H9 (cell line): ENCODE data around the gene RNU7-1. TPM values are rescaled to one million over a fixed set of nuclear protein-coding genes. Genes with fewer than 3 reads are reported as not detected.
A peak's percentile ranks its signal among the peaks of the same experiment; 100 is the strongest.

Experiments used
- DNase-seq: peaks from one replicate; pipeline ENCODE4 v3.0.0-alpha.2; 2017
- H2AFZ ChIP-seq: one replicate; pipeline ENCODE4 v1.6.1; 2013; ENCODE audit warnings: mild to moderate bottlenecking, low read length, control low read depth, moderate library complexity
- H2AK5ac ChIP-seq: 2 replicates; pipeline ENCODE4 v1.6.1; 2013; ENCODE audit warnings: low read length, control low read depth, mixed read lengths; ENCODE audit not compliant: insufficient read length
- H2BK120ac ChIP-seq: one replicate; pipeline ENCODE4 v1.6.1; 2013; ENCODE audit warnings: low read depth, mild to moderate bottlenecking, low read length, control low read depth, inconsistent platforms; ENCODE audit not compliant: poor library complexity, severe bottlenecking
- H2BK12ac ChIP-seq: 2 replicates; pipeline ENCODE4 v1.6.1; 2013; ENCODE audit warnings: low read length, control low read depth, mixed read lengths, low read depth; ENCODE audit not compliant: insufficient read length
- H2BK15ac ChIP-seq: 2 replicates; pipeline ENCODE4 v1.6.1; 2013; ENCODE audit warnings: low read depth, low read length, control low read depth
- H2BK20ac ChIP-seq: one replicate; pipeline ENCODE4 v1.6.1; 2013; ENCODE audit warnings: low read depth, mild to moderate bottlenecking, low read length, control low read depth, inconsistent platforms; ENCODE audit not compliant: poor library complexity, severe bottlenecking
- H2BK5ac ChIP-seq: 2 replicates; pipeline ENCODE4 v1.6.1; 2013; ENCODE audit warnings: low read length, control low read depth, mixed read lengths; ENCODE audit not compliant: insufficient read length
- H3K14ac ChIP-seq: 2 replicates; pipeline ENCODE4 v1.6.1; 2013; ENCODE audit warnings: low read length, control low read depth; ENCODE audit not compliant: insufficient read depth
- H3K18ac ChIP-seq: 2 replicates; pipeline ENCODE4 v1.6.1; 2013; ENCODE audit warnings: low read depth, mild to moderate bottlenecking, mixed read lengths, low read length, control low read depth; ENCODE audit not compliant: insufficient read length
- H3K23ac ChIP-seq: 2 replicates; pipeline ENCODE4 v1.6.1; 2013; ENCODE audit warnings: low read length, control low read depth, mixed read lengths, low read depth; ENCODE audit not compliant: insufficient read length
- H3K23me2 ChIP-seq: 2 replicates; pipeline ENCODE4 v1.6.1; 2013; ENCODE audit warnings: low read depth, mild to moderate bottlenecking, mixed read lengths, low read length, control low read depth; ENCODE audit not compliant: insufficient read length, poor library complexity, severe bottlenecking
- H3K27ac ChIP-seq: 2 replicates; pipeline ENCODE4 v1.5.1; 2013; ENCODE audit warnings: low read length, control low read depth, mixed read lengths, low read depth; ENCODE audit not compliant: insufficient read length
- H3K27me3 ChIP-seq: 2 replicates; pipeline ENCODE4 v1.6.1; 2013; ENCODE audit warnings: low read length, control low read depth, inconsistent platforms; ENCODE audit not compliant: insufficient read depth
- H3K4ac ChIP-seq: 2 replicates; pipeline ENCODE4 v1.6.1; 2013; ENCODE audit warnings: low read depth, mild to moderate bottlenecking, control low read depth, inconsistent platforms, low read length, moderate library complexity
- H3K4me1 ChIP-seq: 2 replicates; pipeline ENCODE4 v1.6.1; 2013; ENCODE audit warnings: low read length, control low read depth, inconsistent platforms; ENCODE audit not compliant: insufficient read depth
- H3K4me2 ChIP-seq: 2 replicates; pipeline ENCODE4 v1.6.1; 2013; ENCODE audit warnings: low read length, control low read depth, mixed read lengths; ENCODE audit not compliant: insufficient read length, insufficient read depth
- H3K56ac ChIP-seq: 2 replicates; pipeline ENCODE4 v1.6.1; 2013; ENCODE audit warnings: low read depth, mild to moderate bottlenecking, mixed read lengths, low read length, control low read depth; ENCODE audit not compliant: insufficient read length
- H3K79me1 ChIP-seq: 2 replicates; pipeline ENCODE4 v1.6.1; 2013; ENCODE audit warnings: low read depth, mild to moderate bottlenecking, moderate library complexity, low read length, control low read depth, inconsistent platforms; ENCODE audit not compliant: insufficient read depth, poor library complexity, severe bottlenecking
- H3K79me2 ChIP-seq: 2 replicates; pipeline ENCODE4 v1.6.1; 2013; ENCODE audit warnings: low read length, control low read depth, inconsistent platforms; ENCODE audit not compliant: insufficient read depth
- H3K9ac ChIP-seq: 2 replicates; pipeline ENCODE4 v1.6.1; 2013; ENCODE audit warnings: low read length, control low read depth, mixed read lengths; ENCODE audit not compliant: insufficient read length; ENCODE audit errors: extremely low read depth
- H3K9me3 ChIP-seq: one replicate; pipeline ENCODE4 v1.6.1; 2013; ENCODE audit warnings: low read depth, low read length, inconsistent platforms; ENCODE audit not compliant: control insufficient read depth
- H3T11ph ChIP-seq: one replicate; pipeline ENCODE4 v1.6.1; 2013; ENCODE audit warnings: mild to moderate bottlenecking, low read length, control low read depth, inconsistent platforms
- H4K20me1 ChIP-seq: one replicate; pipeline ENCODE4 v1.6.1; 2013; ENCODE audit not compliant: control insufficient read depth, insufficient read length, insufficient read depth
- H4K5ac ChIP-seq: 2 replicates; pipeline ENCODE4 v1.6.1; 2013; ENCODE audit warnings: low read depth, mild to moderate bottlenecking, mixed read lengths, low read length, control low read depth; ENCODE audit not compliant: insufficient read length
- H4K8ac ChIP-seq: replicated peaks from 2 replicates; pipeline ENCODE4 v1.6.1; 2013; ENCODE audit warnings: low read length, control low read depth, mixed read lengths, low read depth; ENCODE audit not compliant: insufficient read length
- H4K91ac ChIP-seq: 2 replicates; pipeline ENCODE4 v1.6.1; 2013; ENCODE audit warnings: low read depth, mild to moderate bottlenecking, moderate library complexity, mixed read lengths, low read length, control low read depth; ENCODE audit not compliant: insufficient read length
- H3K27ac Mint-ChIP-seq, 3 experiments: 2 replicates in 2 of 3; 3 replicates in 1 of 3; pipeline ENCODE4 v1.8.0; 2020 to 2021; ENCODE audit warnings: mixed read lengths in 3 of 3, mild to moderate bottlenecking in 1 of 3, moderate library complexity in 1 of 3
- H3K27me3 Mint-ChIP-seq: 2 replicates; pipeline ENCODE4 v1.8.0; 2021; ENCODE audit warnings: low read depth, mild to moderate bottlenecking, moderate library complexity, mixed read lengths
- H3K36me3 Mint-ChIP-seq, 3 experiments: 2 replicates in 2 of 3; 3 replicates in 1 of 3; pipeline ENCODE4 v1.8.0; 2020 to 2021; ENCODE audit warnings: low read depth in 3 of 3, mixed read lengths in 3 of 3; ENCODE audit not compliant: insufficient read depth in 1 of 3
- H3K4me1 Mint-ChIP-seq, 2 experiments: 2 replicates each; pipeline ENCODE4 v1.8.0; 2020; ENCODE audit warnings: mixed read lengths in 2 of 2
- H3K4me3 Mint-ChIP-seq, 2 experiments: 2 replicates in 1 of 2; 3 replicates in 1 of 2; pipeline ENCODE4 v1.8.0; 2020 to 2021; ENCODE audit warnings: mild to moderate bottlenecking in 2 of 2, mixed read lengths in 2 of 2, moderate library complexity in 1 of 2
- H3K9me3 Mint-ChIP-seq, 2 experiments: 2 replicates in 1 of 2; 3 replicates in 1 of 2; pipeline ENCODE4 v1.8.0; 2020; ENCODE audit warnings: mild to moderate bottlenecking in 2 of 2, mixed read lengths in 2 of 2, moderate library complexity in 1 of 2
- CTCF ChIP-seq: fragments of 200-600 bp; sonication (generic); conservative IDR thresholded peaks from 3 replicates; pipeline ENCODE4 v1.8.0; 2021; ENCODE audit warnings: antibody characterized with exemption, mild to moderate bottlenecking
- WGBS: extraction: QIAGEN DNeasy Blood & Tissue Kit; methylation state at CpG from one replicate; pipeline ENCODE4 v1.1.7; 2013; ENCODE audit warnings: missing lambda C conversion rate, low lambda C conversion rate, mixed read lengths; ENCODE audit not compliant: insufficient read length; ENCODE audit errors: extremely low coverage; 5-methylcytosine and 5-hydroxymethylcytosine counted together
- total RNA-seq: library from RNA; stranded (reverse); gene quantifications from 2 replicates; pipeline ENCODE4 v1.2.1, GENCODE V29; 2021

RNU7-1 gene
- total RNA-seq, 1 experiment from 2014 or later, result not detected

- Mint-ChIP-seq H3K9me3 (no peaks in the 10 kb centered on the region), H3K27me3 (no peaks in the 10 kb centered on the region; the same call in 1 of the 2 replicates), H3K4me3 (peak overlapping the region; percentile 68 to 82), H3K4me1 (peaks cover 45 to 60% of the 10 kb centered on the region in 2 experiments), H3K36me3 (peaks cover 14 to 28% (median 17%) of the 10 kb centered on the region in 3 experiments; a peak in 6 of 7 replicates), H3K27ac (peak overlapping the region; percentile 98 to 99 (median 99))
- H3K23me2 ChIP-seq, result peaks cover 17% of the 10 kb centered on the region
- H3K4ac ChIP-seq, result no peak overlapping the region
- no peak overlapping the region for H2BK15ac ChIP-seq
- no peaks in the 10 kb centered on the region for H3K27me3 ChIP-seq
- H3K9me3 ChIP-seq, result no peaks in the 10 kb centered on the region
- H3K4me1 ChIP-seq, result peaks cover 6% of the 10 kb centered on the region; the same call in 1 of the 2 replicates
- DNase-seq, result peak; percentile 92
- no peaks in the 10 kb centered on the region for H3K79me1 ChIP-seq
- no peak overlapping the region for H2BK5ac ChIP-seq
- H3K18ac ChIP-seq, result peak overlapping the region; percentile 78
- no peak overlapping the region for H2BK120ac ChIP-seq
- H3K14ac ChIP-seq, result peak overlapping the region; percentile 39
- no peak overlapping the region for H3T11ph ChIP-seq
- H3K56ac ChIP-seq, result no peak overlapping the region
- H4K5ac ChIP-seq, result peak overlapping the region; percentile 85
- peak; percentile 73 for TF ChIP-seq CTCF
- H2BK12ac ChIP-seq, result no peak overlapping the region
- peak overlapping the region; percentile 72 for H3K4me2 ChIP-seq
- H4K20me1 ChIP-seq, result peaks cover 2% of the 10 kb centered on the region
- no peak overlapping the region for H4K8ac ChIP-seq
- H2BK20ac ChIP-seq, result no peak overlapping the region
- peak overlapping the region; percentile 28 for H3K9ac ChIP-seq
- no peak overlapping the region for H2AK5ac ChIP-seq
- WGBS, result no CpG with 5 or more reads among the region's 16 CpGs
- H2AFZ ChIP-seq, result no peak overlapping the region
- peak overlapping the region; percentile 11 for H4K91ac ChIP-seq
- no peaks in the 10 kb centered on the region; the same call in 1 of the 2 replicates for H3K79me2 ChIP-seq
- no peak overlapping the region for H3K23ac ChIP-seq
- peak overlapping the region; percentile 70 for H3K27ac ChIP-seq
Measured at GRCh38 chr12:6961695-6962284, 18.2 kb downstream of the RNU7-1 start.
